ENCODE data around the gene MTOR. TPM values are rescaled to one million over a fixed set of nuclear protein-coding genes. Genes with fewer than 3 reads are reported as not detected.

Gene MTOR
- polyA plus RNA-seq, 1 of the 3 experiments (the other 2 are of a cell fraction), result 20.9 TPM

GRCh38 chr1:11248169-11248568, 14.2 kb downstream of the MTOR start:
- H3K79me2 ChIP-seq (ENCODE audit: insufficient read depth), result no peaks in the 10 kb centered on the region
- CTCF ChIA-PET, result interaction anchor here (0.7 to 3.1 kb wide), 4 partner anchors 27 to 472 kb away, joined by 3 to 17 read pairs (median 8); no protein-coding TSS in a partner anchor
- H3K36me3 ChIP-seq (replicated peaks in 1 of 2; ENCODE audit: control insufficient read depth in 1 of 2, insufficient read depth in 2 of 2, low read length in 1 of 2), result peaks cover 25 to 50% of the 10 kb centered on the region in 2 experiments

GRCh38 chr1:11245904-11246719, 16.2 kb downstream of the MTOR start:
- POLR2A ChIA-PET, result interaction anchor here (0.5 to 1.2 kb wide), 2 partner anchors 11 to 16 kb away, joined by 3 read pairs; partner anchors contain the start of gene MTOR
- 89% methylated on average over 7 of the region's 7 CpGs for WGBS (ENCODE audit: low lambda C conversion rate)

More at GRCh38 chr1:11248169-11248568, 14.2 kb downstream of the MTOR start:
- no peak overlapping the region for H3K27ac ChIP-seq (ENCODE audit: low read depth in 2 of 2, low read length in 1 of 2)
- POLR2A ChIA-PET, result no interaction called here
- H3K4me3 ChIP-seq (ENCODE audit: low read depth in 2 of 2, low read length in 1 of 2), result no peak overlapping the region
- peaks cover 6% of the 10 kb centered on the region for H3F3A ChIP-seq (replicated peaks; ENCODE audit: insufficient read depth)
- H3K4me1 ChIP-seq (ENCODE audit: control insufficient read depth in 1 of 2, insufficient read depth in 2 of 2, low read depth in 1 of 2, low read length in 1 of 2), result no peaks in the 10 kb centered on the region
- WGBS (ENCODE audit: low lambda C conversion rate), result 100% methylated on average over 4 of the region's 4 CpGs
- no peaks in the 10 kb centered on the region for H3K9me3 ChIP-seq
- H3K9ac ChIP-seq, result no peak overlapping the region
- H4K20me1 ChIP-seq (ENCODE audit: insufficient read depth), result no peaks in the 10 kb centered on the region
- DNase-seq, result no peak
- H3K27me3 ChIP-seq (ENCODE audit: insufficient read depth), result no peaks in the 10 kb centered on the region
- no peak overlapping the region for H2AFZ ChIP-seq (ENCODE audit: low read depth)
- no peak overlapping the region for H3K4me2 ChIP-seq
- H3K9me2 ChIP-seq, result no peaks in the 10 kb centered on the region
- TF ChIP-seq PBX3 (IDR thresholded peaks at IDR 0.05) (no peak), RAD21 (IDR thresholded peaks at IDR 0.05; ENCODE audit: low read length) (0 out of 2 replicates have a peak, but pooled peaks have one; percentile 7)

GRCh38 chr1:11245248-11245647, 17.1 kb downstream of the MTOR start:
- H3K4me3 ChIP-seq (ENCODE audit: low read depth in 2 of 2, low read length in 1 of 2), result no peak overlapping the region
- H3F3A ChIP-seq (replicated peaks; ENCODE audit: insufficient read depth), result peaks cover 6% of the 10 kb centered on the region
- ChIA-PET POLR2A (interaction anchor here (1.2 kb wide), 1 partner anchor 17 kb away, joined by 3 read pairs; the partner anchor contains the start of gene MTOR), CTCF (interaction anchor here (1.0 to 9.4 kb wide), 2 partner anchors 12 to 397 kb away, joined by 3 to 153 read pairs; no protein-coding TSS in a partner anchor)
- no peaks in the 10 kb centered on the region for H3K9me3 ChIP-seq
- 96% methylated on average over 3 of the region's 3 CpGs for WGBS (ENCODE audit: low lambda C conversion rate)
- H3K27ac ChIP-seq (ENCODE audit: low read depth in 2 of 2, low read length in 1 of 2), result no peak overlapping the region
- peaks cover 25 to 51% of the 10 kb centered on the region in 2 experiments for H3K36me3 ChIP-seq (replicated peaks in 1 of 2; ENCODE audit: control insufficient read depth in 1 of 2, insufficient read depth in 2 of 2, low read length in 1 of 2)
- H3K4me2 ChIP-seq, result no peak overlapping the region
- no peaks in the 10 kb centered on the region for H3K4me1 ChIP-seq (ENCODE audit: control insufficient read depth in 1 of 2, insufficient read depth in 2 of 2, low read depth in 1 of 2, low read length in 1 of 2)
- no peak overlapping the region for H3K9ac ChIP-seq
- TF ChIP-seq FOXJ3 (CRISPR knock-in tag; IDR thresholded peaks at IDR 0.05) (no peak), CHD2 (IDR thresholded peaks at IDR 0.05; ENCODE audit: low read length, partially characterized antibody) (no peak), YY1 (IDR thresholded peaks at IDR 0.05; ENCODE audit: low read depth) (no peak), RFX5 (IDR thresholded peaks at IDR 0.05; ENCODE audit: low read length) (no peak), MXI1 (IDR thresholded peaks at IDR 0.05; ENCODE audit: low read depth, low read length) (no peak), SIN3A (IDR thresholded peaks at IDR 0.05; ENCODE audit: borderline replicate concordance, low read depth, low read length) (no peak)
- H3K79me2 ChIP-seq (ENCODE audit: insufficient read depth), result no peaks in the 10 kb centered on the region
- H3K9me2 ChIP-seq, result no peaks in the 10 kb centered on the region
- H4K20me1 ChIP-seq (ENCODE audit: insufficient read depth), result no peaks in the 10 kb centered on the region
- no peaks in the 10 kb centered on the region for H3K27me3 ChIP-seq (ENCODE audit: insufficient read depth)
- no peak overlapping the region for H2AFZ ChIP-seq (ENCODE audit: low read depth)
- no peak for DNase-seq

More at GRCh38 chr1:11245904-11246719, 16.2 kb downstream of the MTOR start:
- no peaks in the 10 kb centered on the region for H3K9me3 ChIP-seq
- no peak overlapping the region for H3K4me3 ChIP-seq (ENCODE audit: low read depth in 2 of 2, low read length in 1 of 2)
- H3K9me2 ChIP-seq, result no peaks in the 10 kb centered on the region
- no peak for TF ChIP-seq JUND (IDR thresholded peaks at IDR 0.05)
- TF ChIP-seq CHD2 (IDR thresholded peaks at IDR 0.05; ENCODE audit: low read length, partially characterized antibody), result no peak
- no peak for TF ChIP-seq FOSL2 (IDR thresholded peaks at IDR 0.05; ENCODE audit: borderline replicate concordance, low read depth)
- no peak for DNase-seq
- H4K20me1 ChIP-seq (ENCODE audit: insufficient read depth), result no peaks in the 10 kb centered on the region
- no peak overlapping the region for H3K9ac ChIP-seq
- no peaks in the 10 kb centered on the region for H3K79me2 ChIP-seq (ENCODE audit: insufficient read depth)
- no peak overlapping the region for H2AFZ ChIP-seq (ENCODE audit: low read depth)
- peaks cover 6% of the 10 kb centered on the region for H3F3A ChIP-seq (replicated peaks; ENCODE audit: insufficient read depth)
- H3K4me1 ChIP-seq (ENCODE audit: control insufficient read depth in 1 of 2, insufficient read depth in 2 of 2, low read depth in 1 of 2, low read length in 1 of 2), result no peaks in the 10 kb centered on the region
- CTCF ChIA-PET, result interaction anchor here (1.0 to 9.4 kb wide), 5 partner anchors 10 to 404 kb away, joined by 3 to 153 read pairs (median 8); no protein-coding TSS in a partner anchor
- peaks cover 20 to 45% of the 10 kb centered on the region in 2 experiments for H3K36me3 ChIP-seq (replicated peaks in 1 of 2; ENCODE audit: control insufficient read depth in 1 of 2, insufficient read depth in 2 of 2, low read length in 1 of 2)
- H3K4me2 ChIP-seq, result no peak overlapping the region
- no peaks in the 10 kb centered on the region for H3K27me3 ChIP-seq (ENCODE audit: insufficient read depth)
- H3K27ac ChIP-seq (ENCODE audit: low read depth in 2 of 2, low read length in 1 of 2), result no peak overlapping the region
